Spleen (tissue), 7 donors: ENCODE results near the gene RYR2.

ENCODE experiments used
- POLR2A ChIP-seq, 3 donors: fragments of 450-650 bp; IDR thresholded peaks; one replicate each; pipeline ENCODE4 v1.5.1; 2017; ENCODE audit warnings: antibody characterized with exemption in 3 of 3, mild to moderate bottlenecking in 1 of 3
- TF ChIP-seq, protein P1 (sequence below), 11 experiments: fragments of 200-600 bp in 7 of 11; fragments of 450-650 bp in 4 of 11; sonication (generic) in 4 of 11; IDR thresholded peaks in 8 of 11; conservative IDR thresholded peaks in 3 of 11; 1 replicate in 7 of 11; 2 replicates in 4 of 11; pipeline versions ENCODE4 v1.4.0 to v1.8.0; 2016 to 2021; ENCODE audit warnings: antibody characterized with exemption in 11 of 11, inconsistent platforms in 4 of 11, mild to moderate bottlenecking in 1 of 11
- donor health status: DM: no; HTN: no; CAD: no; lungs with moderate emphysema.
- donor health status: DM: no; HTN: no; CAD: no.
- donor health status: DM: no; HTN: no; CAD: no.

- no peak for TF ChIP-seq POLR2A (IDR thresholded peaks at IDR 0.05)
- TF ChIP-seq, protein P1, sequence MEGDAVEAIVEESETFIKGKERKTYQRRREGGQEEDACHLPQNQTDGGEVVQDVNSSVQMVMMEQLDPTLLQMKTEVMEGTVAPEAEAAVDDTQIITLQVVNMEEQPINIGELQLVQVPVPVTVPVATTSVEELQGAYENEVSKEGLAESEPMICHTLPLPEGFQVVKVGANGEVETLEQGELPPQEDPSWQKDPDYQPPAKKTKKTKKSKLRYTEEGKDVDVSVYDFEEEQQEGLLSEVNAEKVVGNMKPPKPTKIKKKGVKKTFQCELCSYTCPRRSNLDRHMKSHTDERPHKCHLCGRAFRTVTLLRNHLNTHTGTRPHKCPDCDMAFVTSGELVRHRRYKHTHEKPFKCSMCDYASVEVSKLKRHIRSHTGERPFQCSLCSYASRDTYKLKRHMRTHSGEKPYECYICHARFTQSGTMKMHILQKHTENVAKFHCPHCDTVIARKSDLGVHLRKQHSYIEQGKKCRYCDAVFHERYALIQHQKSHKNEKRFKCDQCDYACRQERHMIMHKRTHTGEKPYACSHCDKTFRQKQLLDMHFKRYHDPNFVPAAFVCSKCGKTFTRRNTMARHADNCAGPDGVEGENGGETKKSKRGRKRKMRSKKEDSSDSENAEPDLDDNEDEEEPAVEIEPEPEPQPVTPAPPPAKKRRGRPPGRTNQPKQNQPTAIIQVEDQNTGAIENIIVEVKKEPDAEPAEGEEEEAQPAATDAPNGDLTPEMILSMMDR (IDR thresholded peaks at IDR 0.05 in 8 of 11, conservative IDR thresholded peaks at IDR 0.05 in 3 of 11): no peak
Measured at GRCh38 chr1:237745545-237745944, 703.6 kb downstream of the RYR2 start.
